ENCODE measurements around the gene ARFRP1.

The ARFRP1 gene

GRCh38 chr20:63702751-63703470 is 4.9 kb downstream of the ARFRP1 start:
- no peak for DNase-seq (ENCODE audit: low read depth)
- no peak for TF ChIP-seq CTCF (conservative IDR thresholded peaks at IDR 0.05; ENCODE audit: low read depth, low read length)
- H3K4me3 ChIP-seq (ENCODE audit: low read length) = no peak overlapping the region

- DNase-seq (ENCODE audit: low read depth) = no peak
- TF ChIP-seq CTCF (conservative IDR thresholded peaks at IDR 0.05; ENCODE audit: low read depth, low read length) = no peak
- H3K4me3 ChIP-seq (ENCODE audit: low read length) = no peak overlapping the region
Measured at GRCh38 chr20:63702036-63702665, 5.6 kb downstream of the ARFRP1 start.

GRCh38 chr20:63701329-63702035 is 6.3 kb downstream of the ARFRP1 start:
- no peak for TF ChIP-seq CTCF (conservative IDR thresholded peaks at IDR 0.05; ENCODE audit: low read depth, low read length)
- DNase-seq (ENCODE audit: low read depth) = no peak
- no peak overlapping the region for H3K4me3 ChIP-seq (ENCODE audit: low read length)

- TF ChIP-seq CTCF (conservative IDR thresholded peaks at IDR 0.05; ENCODE audit: low read depth, low read length) = no peak
- DNase-seq (ENCODE audit: low read depth) = no peak
Measured at GRCh38 chr20:63701051-63701328, 6.8 kb downstream of the ARFRP1 start.

GRCh38 chr20:63700199-63701050 is 7.4 kb downstream of the ARFRP1 start:
- H3K4me3 ChIP-seq (ENCODE audit: low read length) = no peak overlapping the region
- no peak for TF ChIP-seq CTCF (conservative IDR thresholded peaks at IDR 0.05; ENCODE audit: low read depth, low read length)
- no peak for DNase-seq (ENCODE audit: low read depth)

More at GRCh38 chr20:63701051-63701328, 6.8 kb downstream of the ARFRP1 start:
- H3K4me3 ChIP-seq (ENCODE audit: low read length) = no peak overlapping the region

GRCh38 chr20:63699466-63700198 is 8.1 kb downstream of the ARFRP1 start:
- no peak for DNase-seq (ENCODE audit: low read depth)
- H3K4me3 ChIP-seq (ENCODE audit: low read length) = no peak overlapping the region
- no peak for TF ChIP-seq CTCF (conservative IDR thresholded peaks at IDR 0.05; ENCODE audit: low read depth, low read length)

Measured in retinal pigment epithelial cell (primary cell).